Endothelial cell of hepatic sinusoid (primary cell): Measurements from ENCODE around the gene BID.

ENCODE experiments used
- in situ Hi-C: cut with HindIII; loops from 2 replicates; pipeline ENCODE4 v1.10.0; 2017; ENCODE audit warnings: low sequenced_read_pairs

Gene BID

GRCh38 chr22:17743661-17744411, 30.4 kb downstream of the BID start:
- in situ Hi-C loops: no loop called here

- in situ Hi-C loops: no loop called here
Observed at GRCh38 chr22:17742527-17742902, 31.8 kb downstream of the BID start.

GRCh38 chr22:17741866-17742526, 32.3 kb downstream of the BID start:
- in situ Hi-C loops: no loop called here

- in situ Hi-C loops: no loop called here
Observed at GRCh38 chr22:17739196-17739975, 34.9 kb downstream of the BID start.

GRCh38 chr22:17738386-17739128, 35.7 kb downstream of the BID start:
- in situ Hi-C loops: no loop called here

GRCh38 chr22:17734187-17734586, 40.1 kb downstream of the BID start:
- in situ Hi-C loops: no loop called here

GRCh38 chr22:17733466-17733865, 40.8 kb downstream of the BID start:
- in situ Hi-C loops: no loop called here

- in situ Hi-C loops: no loop called here
Observed at GRCh38 chr22:17732251-17732854, 41.9 kb downstream of the BID start.

- in situ Hi-C loops: loop anchor here (5.0 kb wide), 1 partner anchor 52 kb away; no protein-coding TSS in a partner anchor
Observed at GRCh38 chr22:17729561-17729960, 44.7 kb downstream of the BID start.

GRCh38 chr22:17728786-17729185, 45.5 kb downstream of the BID start:
- in situ Hi-C loops: loop anchor here (5.0 kb wide), 1 partner anchor 51 kb away; no protein-coding TSS in a partner anchor

GRCh38 chr22:17726928-17727897, 47.1 kb downstream of the BID start:
- in situ Hi-C loops: loop anchor here (5.0 kb wide), 1 partner anchor 50 kb away; no protein-coding TSS in a partner anchor

GRCh38 chr22:17726006-17726927, 48.0 kb downstream of the BID start:
- in situ Hi-C loops: loop anchor here (5.0 kb wide), 1 partner anchor 49 kb away; no protein-coding TSS in a partner anchor

GRCh38 chr22:17725500-17725796, 48.8 kb downstream of the BID start:
- in situ Hi-C loops: loop anchor here (5.0 kb wide), 1 partner anchor 48 kb away; no protein-coding TSS in a partner anchor

GRCh38 chr22:17724678-17725499, 49.4 kb downstream of the BID start:
- in situ Hi-C loops: loop anchor here (5.0 kb wide), 3 partner anchors 47 to 78 kb away; partner anchors contain the start of gene BID

GRCh38 chr22:17724241-17724640, 50.0 kb downstream of the BID start:
- in situ Hi-C loops: loop anchor here (5.0 kb wide), 2 partner anchors 48 to 77 kb away; partner anchors contain the start of gene BID

GRCh38 chr22:17719911-17720310, 54.4 kb downstream of the BID start:
- in situ Hi-C loops: loop anchor here (5.0 kb wide), 2 partner anchors 52 to 73 kb away; partner anchors contain the start of gene BID

- in situ Hi-C loops: no loop called here
Observed at GRCh38 chr22:17717708-17718107, 56.6 kb downstream of the BID start.
